H1 (cell line): ENCODE measurements around the gene FCGR2B. TPM values are rescaled to one million over a fixed set of nuclear protein-coding genes. Genes with fewer than 3 reads are reported as not detected.

Experiments
- CTCF ChIA-PET: fragments of 300-600 bp; sonication (Branson Sonifier 250); formaldehyde crosslinking; loops from one replicate; lab custom pipeline; 2021; ENCODE audit not compliant: partially characterized antibody; lab: Charles Lee
- POLR2A ChIA-PET: fragments of 300-600 bp; sonication (Branson Sonifier 250); formaldehyde crosslinking; loops from one replicate; lab custom pipeline; 2021; ENCODE audit warnings: inconsistent platforms; ENCODE audit not compliant: partially characterized antibody; lab: Charles Lee
- DNase-seq, 2 experiments: peaks; one replicate each; pipeline versions ENCODE4 v3.0.0 to v3.0.0-alpha.2; 2010 to 2022; ENCODE audit warnings: low spot score in 2 of 2, low read depth in 1 of 2, mixed read lengths in 1 of 2
- FAIRE-seq: peaks from 2 replicates; lab custom pipeline; 2011; peaks lifted over from hg19 to GRCh38; lab: Jason Lieb, UNC
- H2AFZ ChIP-seq: 2 replicates; pipeline ENCODE4 v1.8.1; 2012; ENCODE audit warnings: low read length, inconsistent platforms
- H2AK5ac ChIP-seq: 2 replicates; pipeline ENCODE4 v1.6.1; 2013; ENCODE audit warnings: low read depth, low read length
- H2BK120ac ChIP-seq: replicated peaks from 2 replicates; pipeline ENCODE3; 2013; ENCODE audit warnings: low read depth, low read length, inconsistent platforms
- H2BK12ac ChIP-seq: 2 replicates; pipeline ENCODE4 v1.6.1; 2013; ENCODE audit warnings: low read depth, low read length
- H2BK15ac ChIP-seq: 2 replicates; pipeline ENCODE4 v1.6.1; 2013; ENCODE audit warnings: low read length
- H2BK20ac ChIP-seq: 2 replicates; pipeline ENCODE4 v1.6.1; 2013; ENCODE audit warnings: low read length
- H2BK5ac ChIP-seq: 2 replicates; pipeline ENCODE4 v1.6.1; 2013; ENCODE audit warnings: low read depth, low read length
- H3K14ac ChIP-seq: 2 replicates; pipeline ENCODE4 v1.6.1; 2013; ENCODE audit warnings: inconsistent platforms; ENCODE audit not compliant: insufficient read length
- H3K18ac ChIP-seq: 2 replicates; pipeline ENCODE4 v1.6.1; 2013; ENCODE audit warnings: low read length; ENCODE audit errors: extremely low read depth
- H3K23ac ChIP-seq: 2 replicates; pipeline ENCODE4 v1.6.1; 2013; ENCODE audit warnings: inconsistent platforms; ENCODE audit not compliant: insufficient read length
- H3K23me2 ChIP-seq: 2 replicates; pipeline ENCODE4 v1.6.1; 2013; ENCODE audit warnings: low read depth, low read length
- H3K27ac ChIP-seq: 2 replicates; pipeline ENCODE4 v1.6.1; 2011; ENCODE audit warnings: low read depth, low read length, inconsistent platforms
- H3K27me3 ChIP-seq, 4 experiments: replicated peaks in 1 of 4; 1 replicate in 1 of 4; 2 replicates in 3 of 4; pipeline versions ENCODE4 v1.6.1 to v1.8.1; 2011 to 2013; ENCODE audit warnings: low read length in 3 of 4, mild to moderate bottlenecking in 3 of 4, inconsistent platforms in 2 of 4, mixed read lengths in 2 of 4, moderate library complexity in 1 of 4; ENCODE audit not compliant: control insufficient read depth in 3 of 4, insufficient read depth in 3 of 4; ENCODE audit errors: extremely low read depth in 1 of 4
- H3K36me3 ChIP-seq, 4 experiments: 2 replicates each; pipeline versions ENCODE4 v1.6.1 to v1.8.1; 2011 to 2013; ENCODE audit warnings: mild to moderate bottlenecking in 4 of 4, low read length in 3 of 4, moderate library complexity in 2 of 4, control low read depth in 1 of 4, inconsistent platforms in 1 of 4; ENCODE audit not compliant: insufficient read depth in 4 of 4, control insufficient read depth in 2 of 4
- H3K4ac ChIP-seq: replicated peaks from 2 replicates; pipeline ENCODE3; 2013; ENCODE audit warnings: low read length, low read depth, mixed read lengths, inconsistent platforms; ENCODE audit not compliant: insufficient read length
- H3K4me1 ChIP-seq, 4 experiments: replicated peaks in 1 of 4; 1 replicate in 1 of 4; 2 replicates in 3 of 4; pipeline versions ENCODE4 v1.6.1 to v1.8.1; 2011 to 2013; ENCODE audit warnings: low read length in 3 of 4, inconsistent platforms in 2 of 4, mixed read lengths in 1 of 4; ENCODE audit not compliant: insufficient read depth in 4 of 4, control insufficient read depth in 3 of 4
- H3K4me2 ChIP-seq, 2 experiments: 2 replicates each; pipeline versions ENCODE4 v1.6.1 to v1.8.1; 2011 to 2013; ENCODE audit warnings: low read depth in 2 of 2, low read length in 2 of 2, control low read depth in 1 of 2, inconsistent platforms in 1 of 2, mild to moderate bottlenecking in 1 of 2; ENCODE audit not compliant: insufficient read depth in 1 of 2
- H3K4me3 ChIP-seq, 4 experiments: fragments of 200-600, 300-600 bp in 1 of 4; sonication (generic), shearing (Covaris generic), sonication (Bioruptor Twin) in 1 of 4; 2 replicates each; pipeline versions ENCODE4 v1.5.1 to v1.8.1; 2011 to 2016; ENCODE audit warnings: low read length in 4 of 4, low read depth in 3 of 4, control low read depth in 2 of 4, inconsistent platforms in 2 of 4, mild to moderate bottlenecking in 2 of 4, mixed read lengths in 1 of 4, moderate library complexity in 1 of 4; ENCODE audit not compliant: insufficient read depth in 2 of 4; ENCODE audit errors: extremely low read depth in 1 of 4
- H3K56ac ChIP-seq: replicated peaks from 2 replicates; pipeline ENCODE3; 2013; ENCODE audit warnings: low read depth, mild to moderate bottlenecking, mixed read lengths, low read length, inconsistent platforms; ENCODE audit not compliant: insufficient read length
- H3K79me1 ChIP-seq: 2 replicates; pipeline ENCODE4 v1.6.1; 2013; ENCODE audit warnings: low read depth, low read length, control low read depth
- H3K79me2 ChIP-seq, 2 experiments: 2 replicates each; pipeline versions ENCODE4 v1.6.1 to v1.8.1; 2012 to 2013; ENCODE audit warnings: low read length in 2 of 2, mild to moderate bottlenecking in 2 of 2, inconsistent platforms in 1 of 2; ENCODE audit not compliant: insufficient read depth in 2 of 2, control insufficient read depth in 1 of 2
- H3K9ac ChIP-seq, 4 experiments: replicated peaks in 1 of 4; 1 replicate in 1 of 4; 2 replicates in 3 of 4; pipeline versions ENCODE4 v1.6.1 to v1.8.1; 2011 to 2013; ENCODE audit warnings: low read depth in 3 of 4, low read length in 3 of 4, control low read depth in 2 of 4, mild to moderate bottlenecking in 2 of 4, moderate library complexity in 2 of 4, inconsistent platforms in 1 of 4; ENCODE audit errors: extremely low read depth in 1 of 4
- H3K9me3 ChIP-seq, 2 experiments: 2 replicates each; pipeline versions ENCODE4 v1.6.1 to v1.8.1; 2012 to 2013; ENCODE audit warnings: mild to moderate bottlenecking in 2 of 2, moderate library complexity in 2 of 2, control low read depth in 1 of 2, inconsistent platforms in 1 of 2, low read depth in 1 of 2, low read length in 1 of 2, mixed read lengths in 1 of 2; ENCODE audit not compliant: insufficient read depth in 2 of 2
- H4K20me1 ChIP-seq, 2 experiments: replicated peaks in 1 of 2; 2 replicates each; pipeline versions ENCODE3 to v1.8.1; 2011 to 2013; ENCODE audit warnings: inconsistent platforms in 2 of 2, low read length in 2 of 2, mild to moderate bottlenecking in 1 of 2; ENCODE audit not compliant: insufficient read depth in 2 of 2, control insufficient read depth in 1 of 2
- H4K5ac ChIP-seq: 2 replicates; pipeline ENCODE4 v1.6.1; 2013; ENCODE audit warnings: low read length, low read depth, mixed read lengths, inconsistent platforms; ENCODE audit not compliant: insufficient read length
- H4K8ac ChIP-seq: 2 replicates; pipeline ENCODE4 v1.8.0; 2013; ENCODE audit warnings: mild to moderate bottlenecking, moderate library complexity, low read length, inconsistent platforms; ENCODE audit not compliant: insufficient read depth; ENCODE audit errors: extremely low read depth
- H4K91ac ChIP-seq: replicated peaks from 2 replicates; pipeline ENCODE3; 2013; ENCODE audit warnings: low read length, mixed read lengths, inconsistent platforms; ENCODE audit not compliant: insufficient read length
- EZH2 ChIP-seq: fragments of 200-600 bp; sonication (generic); IDR thresholded peaks from 2 replicates; pipeline ENCODE4 v1.7.1; 2012; ENCODE audit warnings: low read depth, mild to moderate bottlenecking, moderate library complexity, low read length, inconsistent platforms; ENCODE audit not compliant: severe bottlenecking
- KDM4A ChIP-seq: IDR thresholded peaks from one replicate; pipeline ENCODE4 v1.7.1; 2012; ENCODE audit warnings: low read depth, mild to moderate bottlenecking, moderate library complexity, low read length, inconsistent platforms; ENCODE audit not compliant: severe bottlenecking
- PHF8 ChIP-seq: fragments of 200-600 bp; sonication (generic); conservative IDR thresholded peaks from 2 replicates; pipeline ENCODE4 v1.7.1; 2012; ENCODE audit warnings: low read depth, mild to moderate bottlenecking, inconsistent platforms, low read length, moderate library complexity
- SP1 ChIP-seq: IDR thresholded peaks from 2 replicates; pipeline ENCODE4 v1.6.1; 2011; ENCODE audit warnings: low read depth, low read length
- SUZ12 ChIP-seq: fragments of 200-600 bp; sonication (generic); IDR thresholded peaks from 2 replicates; pipeline ENCODE4 v1.6.1; 2012; ENCODE audit warnings: mild to moderate bottlenecking, inconsistent platforms, low read length, moderate library complexity, mixed read lengths
- WGBS, 2 experiments: shearing (Covaris generic) in 1 of 2; methylation state at CpG; one replicate each; pipeline versions ENCODE4 v1.1.6 to v1.1.7; 2013 to 2015; ENCODE audit warnings: low lambda C conversion rate in 2 of 2, mixed read lengths in 2 of 2, inconsistent platforms in 1 of 2, low coverage in 1 of 2, missing lambda C conversion rate in 1 of 2; ENCODE audit not compliant: insufficient replicate concordance in 2 of 2, insufficient coverage in 1 of 2, insufficient read length in 1 of 2; ENCODE audit errors: extremely low coverage in 1 of 2, missing lambda C conversion rate in 1 of 2; 5-methylcytosine and 5-hydroxymethylcytosine counted together
- polyA plus RNA-seq, 7 experiments: library from polyadenylated mRNA; depleted of rRNA in 3 of 7; stranded (reverse) in 5 of 7; unstranded in 2 of 7; fragments of >200 nt in 5 of 7; fragments of 200-250 nt in 2 of 7; gene quantifications; 1 replicate in 5 of 7; 2 replicates in 1 of 7; 4 replicates in 1 of 7; pipeline versions ENCODE4 v1.2.1 to v1.2.3, GENCODE V29; 2011 to 2013; ENCODE audit warnings: missing spikeins in 2 of 7, mixed read lengths in 2 of 7
- total RNA-seq: library from RNA; stranded (reverse); fragmentation: NEBNext Ultra II Directional; extraction: Animal tissue kit (Norgen Biotek cat#: 25700); gene quantifications from 2 replicates; pipeline ENCODE4 v1.2.1, GENCODE V29; 2021

The FCGR2B gene
- total and polyA plus RNA-seq, 2 of the 8 experiments (the other 6 are each of a cell fraction or from before 2014, with no cell fraction given), result 0.05 TPM; not detected in 1

- H3K9ac ChIP-seq, result no peak overlapping the region
- H3K23ac ChIP-seq, result no peak overlapping the region
- no peak overlapping the region for H2AK5ac ChIP-seq
- no peaks in the 10 kb centered on the region for H3K79me2 ChIP-seq
- FAIRE-seq (no peak), DNase-seq (no peak)
- no peaks in the 10 kb centered on the region for H3K36me3 ChIP-seq
- H2BK12ac ChIP-seq, result no peak overlapping the region
- no peak overlapping the region for H2BK20ac ChIP-seq
- H3K56ac ChIP-seq, result no peak overlapping the region
- no peak overlapping the region for H4K91ac ChIP-seq
- no peaks in the 10 kb centered on the region for H3K4me1 ChIP-seq
- no peaks in the 10 kb centered on the region for H3K23me2 ChIP-seq
- H3K18ac ChIP-seq, result no peak overlapping the region
- H2AFZ ChIP-seq, result no peak overlapping the region
- H2BK15ac ChIP-seq, result no peak overlapping the region
- WGBS, 2 experiments, result 89% methylated on average over 1 of the region's 1 CpG; no CpG with 5 or more reads in 1 of the 2 experiments
- H3K4me3 ChIP-seq, result no peak overlapping the region
- ChIA-PET CTCF (interaction anchor here (1.4 kb wide), 1 partner anchor 30 kb away, joined by 5 read pairs; the partner anchor contains the start of gene DUSP12), POLR2A (no interaction called here)
- no peaks in the 10 kb centered on the region; a peak in 2 of 7 replicates for H3K27me3 ChIP-seq
- H4K5ac ChIP-seq, result no peak overlapping the region
- no peaks in the 10 kb centered on the region for H3K9me3 ChIP-seq
- TF ChIP-seq EZH2 (no peak), KDM4A (no peak), SUZ12 (no peak), PHF8 (no peak), SP1 (no peak)
- no peak overlapping the region for H3K4ac ChIP-seq
- no peak overlapping the region for H4K8ac ChIP-seq
- H2BK5ac ChIP-seq, result no peak overlapping the region
- no peaks in the 10 kb centered on the region for H3K79me1 ChIP-seq
- H3K4me2 ChIP-seq, result no peak overlapping the region
- no peaks in the 10 kb centered on the region for H4K20me1 ChIP-seq
- no peak overlapping the region for H3K27ac ChIP-seq
- no peak overlapping the region for H3K14ac ChIP-seq
- H2BK120ac ChIP-seq, result no peak overlapping the region
Measured at GRCh38 chr1:161719325-161719611, 56.3 kb downstream of the FCGR2B start.
